A673 (cell line): ENCODE results near the gene COBL.

Source experiments
- EZH2 ChIP-seq: fragments of 200-600 bp; sonication (generic); IDR thresholded peaks from 2 replicates; pipeline ENCODE4 v1.6.1; 2017; ENCODE audit warnings: borderline replicate concordance, low read depth, mild to moderate bottlenecking, mixed read lengths, antibody characterized with exemption, low read length; ENCODE audit not compliant: poor library complexity, severe bottlenecking
- TF ChIP-seq, protein P1 (sequence below): fragments of 300-800, 200-600 bp; sonication (generic); conservative IDR thresholded peaks from 2 replicates; pipeline ENCODE4 v1.5.1; 2017; ENCODE audit warnings: low read depth, mild to moderate bottlenecking, antibody characterized with exemption, low read length, moderate library complexity, mixed read lengths

DNA sequence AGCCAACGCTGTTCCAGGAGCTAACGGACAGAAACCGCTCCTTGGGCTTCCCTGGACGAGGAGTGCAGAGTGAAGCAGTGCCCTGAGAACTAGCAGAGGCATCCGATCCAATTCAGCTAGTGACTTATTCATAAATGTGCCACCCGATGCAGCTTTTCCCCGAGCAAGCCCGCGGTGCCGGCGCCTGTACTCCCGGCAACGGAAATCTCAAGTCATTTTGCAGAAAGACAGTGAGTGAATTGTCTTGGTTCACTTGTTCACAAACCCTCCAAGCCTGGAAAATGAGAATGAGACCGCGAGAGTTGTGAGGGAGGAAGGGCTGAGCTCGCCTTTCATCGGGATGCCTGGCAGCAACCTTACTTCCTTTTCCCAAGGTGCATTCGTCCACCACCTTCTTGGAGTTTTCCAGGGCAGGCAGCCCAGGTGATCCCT is 87.5 kb downstream of the COBL start:
- TF ChIP-seq, protein P1, sequence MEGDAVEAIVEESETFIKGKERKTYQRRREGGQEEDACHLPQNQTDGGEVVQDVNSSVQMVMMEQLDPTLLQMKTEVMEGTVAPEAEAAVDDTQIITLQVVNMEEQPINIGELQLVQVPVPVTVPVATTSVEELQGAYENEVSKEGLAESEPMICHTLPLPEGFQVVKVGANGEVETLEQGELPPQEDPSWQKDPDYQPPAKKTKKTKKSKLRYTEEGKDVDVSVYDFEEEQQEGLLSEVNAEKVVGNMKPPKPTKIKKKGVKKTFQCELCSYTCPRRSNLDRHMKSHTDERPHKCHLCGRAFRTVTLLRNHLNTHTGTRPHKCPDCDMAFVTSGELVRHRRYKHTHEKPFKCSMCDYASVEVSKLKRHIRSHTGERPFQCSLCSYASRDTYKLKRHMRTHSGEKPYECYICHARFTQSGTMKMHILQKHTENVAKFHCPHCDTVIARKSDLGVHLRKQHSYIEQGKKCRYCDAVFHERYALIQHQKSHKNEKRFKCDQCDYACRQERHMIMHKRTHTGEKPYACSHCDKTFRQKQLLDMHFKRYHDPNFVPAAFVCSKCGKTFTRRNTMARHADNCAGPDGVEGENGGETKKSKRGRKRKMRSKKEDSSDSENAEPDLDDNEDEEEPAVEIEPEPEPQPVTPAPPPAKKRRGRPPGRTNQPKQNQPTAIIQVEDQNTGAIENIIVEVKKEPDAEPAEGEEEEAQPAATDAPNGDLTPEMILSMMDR, result no peak
- no peak for TF ChIP-seq EZH2
